Activated CD4-positive, alpha-beta memory T cell treated with anti-CD3 and anti-CD28 coated beads, Interleukin-2, amount 10 ng/mL, durations not matched to agents 7 days and 5 days (primary cell): Measurements from ENCODE around the gene PDIK1L. TPM values are rescaled to one million over a fixed set of nuclear protein-coding genes. Genes with fewer than 3 reads are reported as not detected.

ENCODE experiments used
- CTCF ChIA-PET: fragments of 350-600 bp; sonication (Branson Sonifier 250); formaldehyde crosslinking; loops from one replicate; lab custom pipeline; 2021; ENCODE audit warnings: antibody characterized with exemption, inconsistent platforms; lab: Charles Lee
- POLR2A ChIA-PET: fragments of 350-600 bp; sonication (Branson Sonifier 250); formaldehyde crosslinking; loops from one replicate; lab custom pipeline; 2021; ENCODE audit warnings: antibody characterized with exemption; lab: Charles Lee
- DNase-seq: peaks from one replicate; pipeline ENCODE4 v3.0.0-alpha.2; 2020
- H3K27ac Mint-ChIP-seq: one replicate; pipeline ENCODE4 v1.8.0; 2021; ENCODE audit warnings: mild to moderate bottlenecking, mixed read lengths
- H3K27me3 Mint-ChIP-seq: one replicate; pipeline ENCODE4 v1.8.0; 2021; ENCODE audit warnings: mixed read lengths
- H3K36me3 Mint-ChIP-seq: one replicate; pipeline ENCODE4 v1.8.0; 2021; ENCODE audit warnings: low read depth, mixed read lengths
- H3K4me1 Mint-ChIP-seq: one replicate; pipeline ENCODE4 v1.8.0; 2021; ENCODE audit warnings: mixed read lengths
- H3K4me3 Mint-ChIP-seq: one replicate; pipeline ENCODE4 v1.8.0; 2021; ENCODE audit warnings: mild to moderate bottlenecking, mixed read lengths
- H3K9me3 Mint-ChIP-seq: one replicate; pipeline ENCODE4 v1.8.0; 2021; ENCODE audit warnings: mixed read lengths
- total RNA-seq, 2 experiments: library from RNA; stranded (reverse); gene quantifications; one replicate each; pipeline ENCODE4 v1.2.3, GENCODE V29; 2021

PDIK1L gene
- total RNA-seq, 2 experiments from 2014 or later: 21.3 to 22.7 TPM

DNA sequence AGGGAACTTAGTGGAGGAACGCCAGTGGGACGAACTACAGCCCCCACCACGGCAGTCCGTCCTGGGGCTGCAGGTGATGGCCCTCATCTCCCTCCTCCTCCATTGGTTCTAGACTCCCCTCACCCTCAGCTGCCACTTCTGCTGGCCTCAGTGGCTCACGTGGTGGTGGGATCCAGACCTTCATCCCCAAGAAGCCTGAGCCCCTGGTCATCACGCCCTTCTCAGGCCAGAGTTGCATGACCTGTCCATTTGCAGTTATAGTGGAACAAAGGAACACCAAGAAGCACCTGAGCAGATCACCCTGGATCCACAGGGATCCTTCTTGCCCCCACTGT lies 34.3 kb downstream of the PDIK1L start:
- CTCF ChIA-PET: interaction anchor here (0.6 to 8.6 kb wide), 15 partner anchors 8 to 920 kb away, joined by 3 to 168 read pairs (median 6); partner anchors contain the start of genes CEP85, PAFAH2 and PDIK1L
- Mint-ChIP-seq H3K9me3 (no peaks in the 10 kb centered on the region), H3K4me3 (no peak overlapping the region), H3K27me3 (peaks cover 30% of the 10 kb centered on the region), H3K36me3 (no peaks in the 10 kb centered on the region), H3K4me1 (peaks cover 2% of the 10 kb centered on the region), H3K27ac (no peak overlapping the region)
- POLR2A ChIA-PET: interaction anchor here (2.9 to 5.7 kb wide), 3 partner anchors 19 to 42 kb away, joined by 18 to 40 read pairs (median 22); partner anchors contain the start of gene PDIK1L
- no peak for DNase-seq

DNA sequence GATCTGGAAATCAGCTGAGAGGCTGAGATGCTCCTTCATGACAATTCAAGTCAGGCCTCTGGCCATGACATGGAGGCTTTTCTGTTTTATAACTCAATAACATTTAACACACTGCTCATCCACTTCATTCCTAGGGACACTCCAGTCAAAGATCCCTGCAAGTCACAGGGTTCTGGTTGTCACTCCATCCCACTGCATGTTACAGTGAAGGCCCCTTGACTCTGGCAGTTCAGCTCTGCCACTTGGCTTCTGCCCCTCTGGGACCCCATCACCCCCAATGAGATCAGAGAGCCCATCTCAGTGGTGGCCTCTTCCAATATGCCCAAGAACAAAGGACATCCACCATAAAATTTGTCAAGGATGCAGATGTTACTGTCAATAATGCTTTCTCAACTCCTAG lies 37.3 kb downstream of the PDIK1L start:
- ChIA-PET POLR2A (interaction anchor here (0.9 kb wide), 1 partner anchor 21 kb away, joined by 3 read pairs; no protein-coding TSS in a partner anchor), CTCF (interaction anchor here (1.4 kb wide), 1 partner anchor 45 kb away, joined by 3 read pairs; no protein-coding TSS in a partner anchor)
- Mint-ChIP-seq H3K36me3 (no peaks in the 10 kb centered on the region), H3K4me1 (peaks cover 2% of the 10 kb centered on the region), H3K9me3 (no peaks in the 10 kb centered on the region), H3K27ac (no peak overlapping the region), H3K27me3 (peaks cover 38% of the 10 kb centered on the region), H3K4me3 (no peak overlapping the region)
- no peak for DNase-seq

DNA sequence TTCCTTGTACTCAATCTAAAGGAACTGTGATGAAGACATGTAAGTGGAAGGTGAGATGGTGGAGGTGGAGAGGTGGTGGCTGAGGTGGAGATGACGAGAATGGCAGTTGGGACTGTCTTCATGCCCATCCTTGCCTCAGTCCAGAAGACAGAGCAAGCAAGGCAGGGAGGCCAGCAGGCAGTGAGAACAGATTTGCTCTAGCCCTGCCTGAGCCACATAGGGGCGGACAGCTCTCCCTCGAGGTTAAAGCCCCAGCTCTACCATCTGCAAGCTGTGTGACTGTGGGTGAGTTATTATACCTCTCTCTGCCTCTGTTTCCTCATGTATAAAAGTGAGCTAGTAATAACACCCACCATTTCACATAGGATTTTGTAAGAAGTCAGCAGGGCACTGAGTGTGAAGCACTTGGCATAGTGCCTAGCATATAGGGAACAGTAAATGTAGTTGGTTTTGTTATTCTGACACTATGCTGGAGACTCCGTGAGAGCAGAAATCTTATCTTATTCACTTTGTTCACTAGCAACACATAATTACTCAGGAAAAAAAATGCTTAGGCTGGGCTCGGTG lies 42.4 kb downstream of the PDIK1L start:
- H3K27me3 Mint-ChIP-seq: peaks cover 56% of the 10 kb centered on the region
- ChIA-PET CTCF (interaction anchor here (0.5 to 1.9 kb wide), 3 partner anchors 9 to 85 kb away, joined by 3 to 6 read pairs (median 3); no protein-coding TSS in a partner anchor), POLR2A (no interaction called here)
- H3K4me3 Mint-ChIP-seq: no peak overlapping the region
- H3K4me1 Mint-ChIP-seq: peaks cover 3% of the 10 kb centered on the region
- no peaks in the 10 kb centered on the region for H3K36me3 Mint-ChIP-seq
- H3K9me3 Mint-ChIP-seq: no peaks in the 10 kb centered on the region
- DNase-seq: no peak
- H3K27ac Mint-ChIP-seq: no peak overlapping the region

DNA sequence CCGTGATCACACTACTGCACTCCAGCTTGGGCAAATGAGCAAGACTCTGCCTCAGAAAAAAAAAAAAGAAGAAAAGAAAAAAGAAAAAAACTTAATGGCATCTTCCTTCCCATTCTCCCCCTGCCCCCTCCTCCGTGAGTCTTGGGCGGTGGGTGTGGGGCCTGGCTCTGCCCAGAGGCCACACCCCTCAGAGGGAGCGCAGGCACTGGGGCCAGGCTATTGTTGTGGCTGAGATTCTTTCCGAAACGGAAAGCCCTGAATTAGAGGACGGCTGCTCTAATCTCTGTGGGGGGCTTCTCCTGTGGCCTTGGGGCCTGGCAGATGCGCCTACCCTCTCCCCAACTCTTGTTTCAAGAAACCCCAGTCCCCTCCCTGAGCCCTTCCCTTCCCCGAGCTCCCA lies 43.1 kb downstream of the PDIK1L start:
- Mint-ChIP-seq H3K36me3 (no peaks in the 10 kb centered on the region), H3K9me3 (no peaks in the 10 kb centered on the region), H3K27me3 (peaks cover 60% of the 10 kb centered on the region), H3K27ac (no peak overlapping the region), H3K4me1 (peaks cover 3% of the 10 kb centered on the region), H3K4me3 (no peak overlapping the region)
- ChIA-PET CTCF (interaction anchor here (1.9 kb wide), 1 partner anchor 12 kb away, joined by 6 read pairs; no protein-coding TSS in a partner anchor), POLR2A (no interaction called here)
- no peak for DNase-seq

DNA sequence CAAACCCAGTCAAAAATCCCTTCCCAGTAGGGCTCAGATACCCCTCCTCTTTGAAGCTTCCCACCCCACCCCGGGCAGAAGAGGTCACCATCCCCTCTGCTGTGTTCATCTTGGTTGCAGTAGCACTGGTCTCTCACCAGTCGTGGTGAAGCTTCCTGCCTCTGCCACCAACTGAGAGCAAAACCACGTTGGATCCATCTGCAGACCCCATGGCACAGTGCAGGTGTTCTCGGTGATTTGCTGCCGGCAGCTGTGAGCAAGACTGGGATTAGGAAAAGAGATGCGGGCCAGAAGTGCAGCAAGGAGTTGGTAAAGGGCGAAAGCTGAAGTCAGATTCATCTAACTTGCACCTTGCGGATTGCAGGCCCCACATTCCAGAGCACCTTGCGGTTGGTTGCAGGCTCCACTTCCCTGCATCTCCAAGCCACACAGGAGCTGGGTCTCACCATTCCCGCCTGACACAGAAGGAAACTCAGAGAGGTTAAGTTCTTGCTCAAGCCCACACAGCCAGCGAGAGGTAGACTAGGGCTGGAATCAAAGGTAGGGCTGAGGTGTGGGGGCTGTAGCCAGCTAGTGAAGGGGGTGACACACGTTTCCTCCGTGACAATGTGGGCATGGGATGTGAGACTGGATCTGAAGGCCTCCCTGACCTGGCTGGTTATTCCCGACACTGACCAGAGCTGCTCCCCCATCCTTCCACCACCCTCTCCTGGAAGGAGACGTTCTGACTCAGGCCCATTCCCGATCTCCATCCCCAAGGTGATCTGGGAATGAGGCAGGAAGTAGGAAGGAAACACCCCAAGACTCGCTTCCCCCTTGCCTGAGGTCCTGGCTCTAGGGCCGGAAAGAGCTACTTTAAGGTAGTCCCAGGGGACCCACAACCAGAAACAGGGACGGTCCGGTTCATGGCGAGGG lies 44.0 kb downstream of the PDIK1L start:
- ChIA-PET POLR2A (interaction anchor here (0.8 kb wide), 1 partner anchor 32 kb away, joined by 3 read pairs; no protein-coding TSS in a partner anchor), CTCF (interaction anchor here (1.2 to 3.8 kb wide), 5 partner anchors 11 to 79 kb away, joined by 4 to 16 read pairs (median 10); partner anchors contain the start of genes CEP85, ZNF593 and ZNF593OS)
- Mint-ChIP-seq H3K36me3 (no peaks in the 10 kb centered on the region), H3K4me3 (no peak overlapping the region), H3K9me3 (no peaks in the 10 kb centered on the region), H3K27ac (no peak overlapping the region), H3K27me3 (peaks cover 56% of the 10 kb centered on the region), H3K4me1 (peaks cover 3% of the 10 kb centered on the region)
- DNase-seq: no peak

DNA sequence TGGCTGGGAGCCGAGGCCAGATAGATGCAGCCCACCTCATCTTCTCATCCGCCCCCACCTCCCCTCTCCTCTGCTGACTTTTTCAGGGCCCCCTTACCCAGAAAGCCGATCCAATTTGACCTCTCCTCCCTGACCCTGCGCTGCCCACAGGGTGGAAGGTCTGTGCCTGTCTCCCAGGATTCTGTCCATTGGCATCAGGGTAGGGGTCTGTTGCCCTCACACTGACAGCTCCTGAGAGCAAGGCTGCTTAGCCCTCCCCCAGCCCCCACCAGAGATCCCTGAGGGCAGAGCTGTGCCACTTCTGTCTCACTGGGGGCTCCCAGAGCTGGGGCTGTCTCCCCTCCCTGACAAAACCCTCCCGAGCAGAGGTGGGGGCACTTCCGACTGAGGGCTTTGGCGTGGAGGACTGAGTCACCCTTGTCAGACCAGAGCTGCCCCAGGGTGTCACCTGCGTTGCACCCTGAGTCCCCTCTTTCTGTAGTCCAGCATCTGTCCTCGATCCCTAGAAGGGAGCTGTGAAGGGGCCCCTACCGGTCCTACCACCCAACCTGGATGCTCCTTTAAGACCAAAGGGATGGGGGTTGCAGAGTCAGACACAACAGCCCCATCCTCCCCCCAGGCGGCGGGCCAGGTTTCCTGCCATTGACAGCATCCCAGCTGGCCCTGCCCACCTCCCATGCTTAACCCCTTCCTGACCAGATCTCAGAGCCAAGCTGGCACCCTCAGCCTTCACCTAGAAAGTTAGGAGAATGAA lies 44.8 kb downstream of the PDIK1L start:
- ChIA-PET POLR2A (interaction anchor here (0.8 kb wide), 1 partner anchor 33 kb away, joined by 3 read pairs; no protein-coding TSS in a partner anchor), CTCF (interaction anchor here (1.0 to 3.8 kb wide), 5 partner anchors 9 to 78 kb away, joined by 4 to 16 read pairs (median 10); partner anchors contain the start of genes CEP85, ZNF593 and ZNF593OS)
- H3K4me3 Mint-ChIP-seq: no peak overlapping the region
- H3K4me1 Mint-ChIP-seq: peaks cover 3% of the 10 kb centered on the region
- H3K27me3 Mint-ChIP-seq: peaks cover 59% of the 10 kb centered on the region
- no peaks in the 10 kb centered on the region for H3K36me3 Mint-ChIP-seq
- no peaks in the 10 kb centered on the region for H3K9me3 Mint-ChIP-seq
- H3K27ac Mint-ChIP-seq: no peak overlapping the region
- DNase-seq: no peak

DNA sequence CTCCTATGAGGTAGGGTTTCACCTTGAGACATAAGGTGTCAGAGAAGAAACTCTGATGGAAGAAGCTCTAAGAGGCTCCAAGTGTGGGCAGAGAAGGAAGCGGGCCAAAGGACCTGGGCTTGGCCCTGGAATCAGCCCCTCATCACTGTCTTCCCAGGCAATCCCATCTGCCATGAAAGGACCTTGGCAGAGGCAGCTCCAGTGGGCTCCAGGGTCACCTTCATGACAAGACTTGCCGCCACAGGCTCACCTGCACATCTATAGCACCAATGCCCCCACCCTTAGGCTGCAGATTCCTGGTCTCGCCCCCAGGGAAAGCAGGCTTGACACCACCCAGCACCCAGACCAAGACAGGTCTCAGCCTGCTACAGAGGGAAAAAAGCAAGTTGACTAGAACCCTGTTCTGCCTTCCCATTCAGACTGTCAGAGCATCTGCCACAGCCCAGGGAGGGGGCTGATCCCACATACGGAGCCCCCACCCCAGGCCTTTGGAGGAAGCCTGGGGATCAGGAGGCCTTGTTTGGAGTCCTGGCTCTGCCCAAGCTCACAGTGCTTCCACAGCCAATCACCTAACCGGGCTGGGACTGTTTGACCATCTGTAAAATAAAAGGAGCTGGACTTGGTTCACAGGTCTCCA lies 46.8 kb downstream of the PDIK1L start:
- ChIA-PET CTCF (interaction anchor here (0.7 to 3.8 kb wide), 3 partner anchors 12 to 27 kb away, joined by 3 to 16 read pairs (median 14); partner anchors contain the start of genes ZNF593 and ZNF593OS), POLR2A (interaction anchor here (1.0 kb wide), 1 partner anchor 19 kb away, joined by 3 read pairs; no protein-coding TSS in a partner anchor)
- Mint-ChIP-seq H3K27ac (no peak overlapping the region), H3K27me3 (peaks cover 61% of the 10 kb centered on the region), H3K4me1 (peaks cover 8% of the 10 kb centered on the region), H3K4me3 (no peak overlapping the region), H3K36me3 (no peaks in the 10 kb centered on the region), H3K9me3 (no peaks in the 10 kb centered on the region)
- DNase-seq: no peak

DNA sequence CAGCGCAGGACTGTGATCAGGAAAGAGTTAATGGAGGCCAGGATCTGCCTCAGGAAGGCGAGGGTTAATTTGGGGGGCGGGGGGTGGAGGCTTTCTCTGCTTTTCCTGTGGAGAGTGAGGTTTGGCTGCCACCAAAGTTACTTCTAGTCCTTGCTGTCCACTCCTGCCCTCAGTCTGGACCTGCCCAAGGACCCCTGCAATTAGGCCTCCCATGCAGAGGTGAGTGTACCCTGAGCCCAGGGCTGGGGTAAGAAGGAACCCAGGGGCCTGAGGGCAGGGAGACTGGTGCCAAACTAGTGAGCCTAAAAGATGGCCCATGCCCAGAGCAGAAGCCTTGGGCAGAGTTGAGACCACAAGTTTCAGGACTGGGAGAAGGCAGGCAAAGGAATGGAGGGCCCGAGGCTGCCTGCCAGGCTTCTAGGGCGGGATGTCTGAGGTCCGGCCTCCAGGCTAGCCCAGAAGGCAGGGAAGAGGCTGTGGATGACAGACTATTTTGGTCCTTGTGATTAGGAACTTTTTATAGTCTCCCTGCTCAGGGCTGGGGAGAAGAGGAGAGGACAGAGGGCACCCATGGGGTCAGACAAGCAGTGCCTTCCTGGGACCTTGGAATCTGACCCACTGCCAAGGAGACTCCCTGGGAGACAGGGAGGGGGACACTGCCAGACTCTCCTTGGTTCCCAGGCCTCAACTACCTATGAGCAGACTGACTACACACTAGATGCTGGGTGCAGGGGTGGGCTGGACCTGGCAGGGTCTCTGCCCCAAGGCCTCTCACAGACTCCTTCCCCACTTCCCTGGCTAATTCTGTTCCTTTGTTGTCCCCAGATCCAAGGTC lies 47.5 kb downstream of the PDIK1L start, which contains the start of gene FAM110D:
TSS of gene FAM110D (plus strand) at position 172 of the 835 bp plus-strand sequence. CDS start 2,213 bp downstream, outside the sequence.
- H3K9me3 Mint-ChIP-seq: no peaks in the 10 kb centered on the region
- H3K27ac Mint-ChIP-seq: no peak within 1 kb of the TSS
- peaks cover 62% of the 10 kb centered on the region for H3K27me3 Mint-ChIP-seq
- CTCF ChIA-PET: interaction anchor here (0.7 to 3.8 kb wide), 2 partner anchors 11 to 27 kb away, joined by 3 to 14 read pairs; partner anchors contain the start of genes ZNF593 and ZNF593OS
- H3K4me3 Mint-ChIP-seq: no peak within 1 kb of the TSS
- POLR2A ChIA-PET: no interaction called here
- DNase-seq: no peak
- H3K36me3 Mint-ChIP-seq: no peaks in the 10 kb centered on the region
- H3K4me1 Mint-ChIP-seq: peaks cover 10% of the 10 kb centered on the region

DNA sequence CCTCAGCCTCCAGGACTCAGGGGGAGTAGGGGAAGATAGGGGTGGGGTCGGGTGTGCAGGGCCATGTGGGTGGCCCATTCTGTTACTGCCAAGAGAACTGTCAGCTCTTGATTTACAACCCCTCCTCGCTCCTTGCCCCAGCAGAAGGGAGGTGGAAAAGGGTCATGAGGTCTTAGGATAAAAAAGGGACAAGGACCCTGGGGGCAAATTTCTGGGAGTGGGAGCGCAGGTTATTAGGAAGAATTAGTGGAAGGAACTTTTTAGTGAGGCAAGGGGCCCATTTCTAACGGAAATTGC lies 48.1 kb downstream of the PDIK1L start:
- Mint-ChIP-seq H3K36me3 (no peaks in the 10 kb centered on the region), H3K4me1 (peaks cover 13% of the 10 kb centered on the region), H3K9me3 (no peaks in the 10 kb centered on the region), H3K27ac (no peak overlapping the region), H3K27me3 (peaks cover 65% of the 10 kb centered on the region), H3K4me3 (no peak overlapping the region)
- ChIA-PET CTCF (no interaction called here), POLR2A (no interaction called here)
- no peak for DNase-seq

DNA sequence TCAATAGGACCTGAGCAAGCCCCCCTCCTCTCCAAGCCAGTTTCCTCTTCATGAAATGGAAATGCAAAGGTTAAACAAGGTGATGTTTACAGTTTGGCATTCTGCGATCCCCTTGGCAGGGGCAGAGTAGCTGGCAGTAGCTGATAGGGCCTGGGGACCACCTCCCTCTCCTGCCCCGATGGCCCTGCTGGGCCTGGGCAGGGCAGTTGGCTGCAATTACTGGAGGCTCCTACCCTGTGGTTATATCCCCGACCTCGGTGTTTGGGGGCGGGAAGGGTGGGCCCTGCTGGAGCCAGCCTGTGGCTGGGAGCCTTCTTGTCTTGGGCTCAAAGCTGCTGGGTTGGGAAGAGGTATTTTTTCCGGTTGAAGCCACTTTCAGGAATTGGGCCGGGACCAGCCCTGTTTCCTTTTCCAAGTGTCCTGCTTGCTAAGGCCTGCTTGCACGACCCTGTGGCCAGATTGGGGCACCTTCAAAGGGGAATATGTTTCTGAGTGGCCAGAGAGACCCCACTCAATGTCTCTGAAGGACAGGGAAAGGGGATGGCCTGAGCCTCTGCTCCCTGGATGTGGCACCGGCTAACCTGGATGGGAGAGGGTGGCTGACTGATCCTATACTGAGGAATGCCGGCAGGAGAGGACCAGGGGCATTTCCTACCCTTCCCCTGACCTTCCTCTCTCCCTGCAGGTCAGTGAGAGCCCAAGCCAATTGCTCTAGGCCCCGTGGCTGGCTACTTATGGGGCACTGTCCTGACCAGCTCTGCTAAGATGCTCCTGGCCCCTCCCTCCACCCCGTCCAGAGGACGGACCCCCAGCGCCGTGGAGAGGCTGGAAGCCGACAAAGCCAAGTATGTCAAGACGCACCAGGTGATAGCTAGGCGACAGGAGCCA lies 49.1 kb downstream of the PDIK1L start:
- Mint-ChIP-seq H3K27ac (no peak overlapping the region), H3K4me1 (peaks cover 23% of the 10 kb centered on the region), H3K9me3 (no peaks in the 10 kb centered on the region), H3K36me3 (no peaks in the 10 kb centered on the region), H3K4me3 (no peak overlapping the region), H3K27me3 (peaks cover 56% of the 10 kb centered on the region)
- ChIA-PET CTCF (interaction anchor here (1.0 to 2.7 kb wide), 3 partner anchors 9 to 74 kb away, joined by 3 to 14 read pairs (median 4); partner anchors contain the start of genes CEP85 and ZNF593), POLR2A (no interaction called here)
- no peak for DNase-seq
